ENCODE results near the gene DNA2.

DNA2 gene

GRCh38 chr10:68440898-68441297 is 30.9 kb downstream of the DNA2 start:
- no peak overlapping the region for H3K27ac ChIP-seq
- H3K4me1 ChIP-seq (ENCODE audit: control insufficient read depth in 1 of 2, insufficient read depth in 1 of 2, low read depth in 1 of 2, low read length in 1 of 2) = no peaks in the 10 kb centered on the region

DNA sequence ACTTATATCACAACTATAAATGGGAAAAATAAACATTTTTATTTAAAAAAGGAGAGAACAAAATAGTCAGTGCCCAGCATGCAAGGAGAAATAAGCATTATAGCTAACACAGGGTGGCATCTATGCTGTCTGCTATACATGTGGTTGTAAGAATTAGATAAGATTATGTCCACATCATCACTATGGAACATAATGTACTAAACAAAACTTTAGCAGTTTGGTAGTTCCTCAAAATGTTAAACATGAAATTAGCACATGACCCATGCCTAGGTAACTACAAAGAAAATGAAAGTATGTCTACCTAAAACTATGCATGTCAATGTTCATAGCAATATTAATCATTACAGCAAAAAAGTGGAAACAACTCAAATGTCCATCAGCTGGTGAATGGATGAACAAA is 36.0 kb downstream of the DNA2 start:
- TF ChIP-seq, protein P1, sequence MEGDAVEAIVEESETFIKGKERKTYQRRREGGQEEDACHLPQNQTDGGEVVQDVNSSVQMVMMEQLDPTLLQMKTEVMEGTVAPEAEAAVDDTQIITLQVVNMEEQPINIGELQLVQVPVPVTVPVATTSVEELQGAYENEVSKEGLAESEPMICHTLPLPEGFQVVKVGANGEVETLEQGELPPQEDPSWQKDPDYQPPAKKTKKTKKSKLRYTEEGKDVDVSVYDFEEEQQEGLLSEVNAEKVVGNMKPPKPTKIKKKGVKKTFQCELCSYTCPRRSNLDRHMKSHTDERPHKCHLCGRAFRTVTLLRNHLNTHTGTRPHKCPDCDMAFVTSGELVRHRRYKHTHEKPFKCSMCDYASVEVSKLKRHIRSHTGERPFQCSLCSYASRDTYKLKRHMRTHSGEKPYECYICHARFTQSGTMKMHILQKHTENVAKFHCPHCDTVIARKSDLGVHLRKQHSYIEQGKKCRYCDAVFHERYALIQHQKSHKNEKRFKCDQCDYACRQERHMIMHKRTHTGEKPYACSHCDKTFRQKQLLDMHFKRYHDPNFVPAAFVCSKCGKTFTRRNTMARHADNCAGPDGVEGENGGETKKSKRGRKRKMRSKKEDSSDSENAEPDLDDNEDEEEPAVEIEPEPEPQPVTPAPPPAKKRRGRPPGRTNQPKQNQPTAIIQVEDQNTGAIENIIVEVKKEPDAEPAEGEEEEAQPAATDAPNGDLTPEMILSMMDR (IDR thresholded peaks at IDR 0.05) = no peak
- no peaks in the 10 kb centered on the region for H3K27me3 ChIP-seq
- no peak overlapping the region for H3K27ac ChIP-seq
- no peaks in the 10 kb centered on the region for H3K4me1 ChIP-seq (ENCODE audit: control insufficient read depth in 1 of 2, insufficient read depth in 1 of 2, low read depth in 1 of 2, low read length in 1 of 2)
- H3K4me3 ChIP-seq (ENCODE audit: low read depth in 1 of 2, low read length in 1 of 2) = no peak overlapping the region
- H3K9me3 ChIP-seq = no peaks in the 10 kb centered on the region
- peaks cover 30% of the 10 kb centered on the region for H3K36me3 ChIP-seq

More at GRCh38 chr10:68440898-68441297, 30.9 kb downstream of the DNA2 start:
- Histone ChIP-seq H3K27me3 (no peaks in the 10 kb centered on the region), H3K36me3 (peaks cover 41% of the 10 kb centered on the region), H3K4me3 (ENCODE audit: low read depth in 1 of 2, low read length in 1 of 2) (no peak overlapping the region), H3K9me3 (no peaks in the 10 kb centered on the region)
- TF ChIP-seq, protein P1 (IDR thresholded peaks at IDR 0.05) = no peak

GRCh38 chr10:68434657-68435056 is 37.1 kb downstream of the DNA2 start:
- H3K27me3 ChIP-seq = no peaks in the 10 kb centered on the region
- H3K4me1 ChIP-seq (ENCODE audit: control insufficient read depth in 1 of 2, insufficient read depth in 1 of 2, low read depth in 1 of 2, low read length in 1 of 2) = no peaks in the 10 kb centered on the region
- no peak overlapping the region for H3K4me3 ChIP-seq (ENCODE audit: low read depth in 1 of 2, low read length in 1 of 2)
- H3K27ac ChIP-seq = no peak overlapping the region
- H3K36me3 ChIP-seq = peaks cover 30% of the 10 kb centered on the region
- H3K9me3 ChIP-seq = no peaks in the 10 kb centered on the region
- TF ChIP-seq, protein P1 (IDR thresholded peaks at IDR 0.05) = no peak

- Histone ChIP-seq H3K4me1 (ENCODE audit: control insufficient read depth in 1 of 2, insufficient read depth in 1 of 2, low read depth in 1 of 2, low read length in 1 of 2) (no peaks in the 10 kb centered on the region), H3K27me3 (no peaks in the 10 kb centered on the region), H3K4me3 (ENCODE audit: low read depth in 1 of 2, low read length in 1 of 2) (no peak overlapping the region), H3K27ac (no peak overlapping the region), H3K9me3 (no peaks in the 10 kb centered on the region), H3K36me3 (peaks cover 15% of the 10 kb centered on the region)
- TF ChIP-seq, protein P1 (IDR thresholded peaks at IDR 0.05) = no peak
Observed at GRCh38 chr10:68428396-68429104, 43.2 kb downstream of the DNA2 start.

GRCh38 chr10:68424454-68425014 is 47.2 kb downstream of the DNA2 start:
- TF ChIP-seq, protein P1 (IDR thresholded peaks at IDR 0.05) = no peak
- Histone ChIP-seq H3K27me3 (no peaks in the 10 kb centered on the region), H3K27ac (no peak overlapping the region), H3K4me1 (ENCODE audit: control insufficient read depth in 1 of 2, insufficient read depth in 1 of 2, low read depth in 1 of 2, low read length in 1 of 2) (no peaks in the 10 kb centered on the region), H3K4me3 (ENCODE audit: low read depth in 1 of 2, low read length in 1 of 2) (no peak overlapping the region), H3K36me3 (peaks cover 33% of the 10 kb centered on the region), H3K9me3 (no peaks in the 10 kb centered on the region)

All from neutrophil (primary cell).